Hepatocyte (in vitro differentiated cells): ENCODE measurements around the gene RALGAPB. TPM values are rescaled to one million over a fixed set of nuclear protein-coding genes. Genes with fewer than 3 reads are reported as not detected.
"Not testable (repeated sequence)": the region's sequence is repeated elsewhere in the genome, so short reads cannot be mapped to it uniquely, and the experiment has no call there.

Source experiments
- DNase-seq: peaks from one replicate; pipeline ENCODE4 v3.0.0-alpha.2; 2016; ENCODE audit warnings: low spot score
- H2AFZ ChIP-seq: fragments of 200-600 bp; sonication (generic); 2 replicates; pipeline ENCODE4 v1.6.0; 2016; ENCODE audit warnings: antibody characterized with exemption, mild to moderate bottlenecking
- H3K27ac ChIP-seq: fragments of 200-600 bp; sonication (generic); 2 replicates; pipeline ENCODE4 v1.5.1; 2016; ENCODE audit warnings: mild to moderate bottlenecking
- H3K27me3 ChIP-seq: fragments of 200-600 bp; sonication (generic); 2 replicates; pipeline ENCODE4 v1.6.1; 2016
- H3K36me3 ChIP-seq: fragments of 200-600 bp; sonication (generic); replicated peaks from 2 replicates; pipeline ENCODE4 v1.5.1; 2016; ENCODE audit warnings: low read depth; ENCODE audit not compliant: insufficient read depth
- H3K4me1 ChIP-seq: fragments of 200-600 bp; sonication (generic); 2 replicates; pipeline ENCODE4 v1.5.1; 2016; ENCODE audit warnings: mild to moderate bottlenecking, moderate library complexity; ENCODE audit not compliant: insufficient read depth
- H3K4me2 ChIP-seq: fragments of 200-600 bp; sonication (generic); 2 replicates; pipeline ENCODE4 v1.6.0; 2016
- H3K4me3 ChIP-seq: fragments of 200-600 bp; sonication (generic); 2 replicates; pipeline ENCODE4 v1.5.1; 2016; ENCODE audit warnings: mild to moderate bottlenecking
- H3K79me2 ChIP-seq: fragments of 200-600 bp; sonication (generic); 2 replicates; pipeline ENCODE4 v1.6.0; 2017; ENCODE audit warnings: mild to moderate bottlenecking
- H3K9me2 ChIP-seq: fragments of 200-600 bp; sonication (generic); replicated peaks from 2 replicates; pipeline ENCODE4 v1.6.0; 2017; ENCODE audit warnings: mild to moderate bottlenecking; ENCODE audit not compliant: insufficient read depth
- H3K9me3 ChIP-seq: fragments of 200-600 bp; sonication (generic); 2 replicates; pipeline ENCODE4 v1.5.1; 2016; ENCODE audit warnings: low read depth, mild to moderate bottlenecking
- H4K20me1 ChIP-seq: fragments of 200-600 bp; sonication (generic); 2 replicates; pipeline ENCODE4 v1.6.0; 2016; ENCODE audit warnings: mild to moderate bottlenecking; ENCODE audit not compliant: insufficient read depth, poor library complexity, severe bottlenecking
- CTCF ChIP-seq: fragments of 200-600 bp; sonication (generic); IDR thresholded peaks from 2 replicates; pipeline ENCODE4 v1.5.1; 2016; ENCODE audit warnings: antibody characterized with exemption, mild to moderate bottlenecking; ENCODE audit not compliant: poor library complexity
- EZH2 ChIP-seq: fragments of 200-600 bp; sonication (generic); IDR thresholded peaks from 2 replicates; pipeline ENCODE4 v1.6.1; 2016; ENCODE audit warnings: antibody characterized with exemption, mild to moderate bottlenecking, borderline replicate concordance
- EZH2phosphoT487 ChIP-seq: fragments of 200-600 bp; sonication (generic); IDR thresholded peaks from one replicate; pipeline ENCODE4 v1.6.1; 2018; ENCODE audit warnings: antibody characterized with exemption, mild to moderate bottlenecking, low read depth, moderate library complexity; ENCODE audit not compliant: unreplicated experiment, severe bottlenecking
- WGBS: methylation state at CpG from one replicate; pipeline ENCODE4 v1.1.6; 2016; ENCODE audit warnings: low lambda C conversion rate; ENCODE audit errors: missing lambda C conversion rate; 5-methylcytosine and 5-hydroxymethylcytosine counted together
- polyA plus RNA-seq: library from polyadenylated mRNA; unstranded; fragments of >200 nt; fragmentation: Nextera tagmentation; extraction: Ambion mirVana; gene quantifications from 2 replicates; pipeline ENCODE4 v1.2.1, GENCODE V29; 2016
- total RNA-seq: library from RNA; depleted of rRNA; stranded (reverse); fragments of >200 nt; gene quantifications from 2 replicates; pipeline ENCODE4 v1.2.3, GENCODE V29; 2014

Gene RALGAPB
- total and polyA plus RNA-seq, 2 experiments from 2014 or later: 7.7 to 31.8 TPM

- WGBS: 97% methylated on average over 3 of the region's 3 CpGs
- no peaks in the 10 kb centered on the region for H3K9me3 ChIP-seq
- no peak overlapping the region for H3K27ac ChIP-seq
- H3K4me1 ChIP-seq: peaks cover 8% of the 10 kb centered on the region
- H3K4me3 ChIP-seq: no peak overlapping the region
- no peaks in the 10 kb centered on the region for H3K36me3 ChIP-seq
- DNase-seq: no peak
- TF ChIP-seq CTCF (no peak), EZH2phosphoT487 (no peak), EZH2 (no peak)
- H3K27me3 ChIP-seq: no peaks in the 10 kb centered on the region
- H2AFZ ChIP-seq: no peak overlapping the region
- no peaks in the 10 kb centered on the region for H3K9me2 ChIP-seq
- no peak overlapping the region for H3K4me2 ChIP-seq
- H4K20me1 ChIP-seq: peaks cover 48% of the 10 kb centered on the region
- peaks cover 47% of the 10 kb centered on the region for H3K79me2 ChIP-seq
Measured at GRCh38 chr20:38429301-38429700, 43.3 kb upstream of the RALGAPB start.

DNA sequence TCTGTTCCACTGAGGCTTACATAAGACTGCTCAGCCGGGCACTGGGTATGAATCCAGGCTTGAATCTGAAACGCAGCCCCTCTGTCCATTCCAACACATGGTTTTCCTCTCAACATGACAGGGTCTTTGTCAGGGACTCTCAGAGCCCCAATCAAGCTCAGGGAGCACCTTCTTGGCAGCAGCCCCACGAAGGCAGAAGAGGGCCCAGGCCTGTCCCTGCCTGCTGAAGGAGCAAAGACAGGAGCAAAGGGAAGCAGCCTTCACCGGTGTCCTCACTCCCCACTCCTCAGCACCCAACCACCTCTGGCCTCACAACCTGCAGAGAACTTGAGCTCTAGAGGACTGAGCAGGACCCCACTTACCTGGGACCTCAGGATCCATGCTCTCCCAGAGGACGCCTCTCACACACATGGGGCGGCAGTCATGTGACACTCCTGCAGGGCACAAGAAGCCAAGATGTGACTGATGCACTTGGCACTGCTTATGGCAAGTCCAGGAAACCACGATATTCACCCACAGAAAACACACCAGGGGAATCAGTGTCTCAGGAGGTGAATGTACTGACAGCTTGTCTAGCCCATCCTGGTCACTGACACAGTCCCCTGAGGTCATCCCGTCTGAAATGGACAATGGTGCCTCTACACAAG is 41.8 kb upstream of the RALGAPB start:
- H3K36me3 ChIP-seq: no peaks in the 10 kb centered on the region
- H3K27ac ChIP-seq: no peak overlapping the region
- no peak overlapping the region for H3K4me2 ChIP-seq
- TF ChIP-seq CTCF: no peak
- no peak for TF ChIP-seq EZH2
- peaks cover 55% of the 10 kb centered on the region for H3K79me2 ChIP-seq
- peaks cover 8% of the 10 kb centered on the region for H3K4me1 ChIP-seq
- 97% methylated on average over 8 of the region's 8 CpGs for WGBS
- H2AFZ ChIP-seq: no peak overlapping the region
- no peak overlapping the region for H3K4me3 ChIP-seq
- H3K9me2 ChIP-seq: no peaks in the 10 kb centered on the region
- H3K27me3 ChIP-seq: no peaks in the 10 kb centered on the region
- DNase-seq: no peak
- H4K20me1 ChIP-seq: peaks cover 45% of the 10 kb centered on the region
- no peaks in the 10 kb centered on the region for H3K9me3 ChIP-seq

GRCh38 chr20:38432292-38432691 is 40.4 kb upstream of the RALGAPB start:
- Histone ChIP-seq H2AFZ (no peak overlapping the region), H3K79me2 (peaks cover 55% of the 10 kb centered on the region), H3K27ac (no peak overlapping the region), H3K27me3 (no peaks in the 10 kb centered on the region), H3K36me3 (no peaks in the 10 kb centered on the region), H4K20me1 (peaks cover 36% of the 10 kb centered on the region), H3K9me3 (no peaks in the 10 kb centered on the region), H3K4me1 (peaks cover 8% of the 10 kb centered on the region), H3K9me2 (no peaks in the 10 kb centered on the region), H3K4me3 (no peak overlapping the region), H3K4me2 (no peak overlapping the region)
- WGBS: 93% methylated on average over 6 of the region's 6 CpGs
- no peak for DNase-seq
- no peak for TF ChIP-seq EZH2
- no peak for TF ChIP-seq CTCF
- TF ChIP-seq EZH2phosphoT487: no peak

- Histone ChIP-seq H3K4me2 (peak overlapping the region; percentile 79), H4K20me1 (peaks cover 36% of the 10 kb centered on the region), H3K79me2 (peaks cover 55% of the 10 kb centered on the region)
- WGBS: 96% methylated on average over 5 of the region's 5 CpGs
- H3K9me2 ChIP-seq, H3K4me3 ChIP-seq, H3K4me1 ChIP-seq, H2AFZ ChIP-seq, H3K27ac ChIP-seq, H3K27me3 ChIP-seq, H3K36me3 ChIP-seq, H3K9me3 ChIP-seq, DNase-seq: not testable (repeated sequence)
Measured at GRCh38 chr20:38432870-38433269, 39.8 kb upstream of the RALGAPB start.
